SK-N-MC (cell line): ENCODE results near the gene RAPGEF2.

ENCODE experiments used
- EZH2 ChIP-seq: fragments of 200-600 bp; sonication (generic); IDR thresholded peaks from one replicate; pipeline ENCODE4 v1.6.1; 2017; ENCODE audit warnings: antibody characterized with exemption
- FOXP2 ChIP-seq: optimal IDR thresholded peaks from 2 replicates; pipeline ENCODE3; 2011; ENCODE audit warnings: mild to moderate bottlenecking, moderate library complexity; ENCODE audit not compliant: insufficient read depth; ENCODE audit errors: extremely low read length, control extremely low read depth
- POLR2AphosphoS5 ChIP-seq: IDR thresholded peaks from 2 replicates; pipeline ENCODE4 v1.6.1; 2012; ENCODE audit warnings: mild to moderate bottlenecking, low read depth, low read length, borderline replicate concordance

DNA sequence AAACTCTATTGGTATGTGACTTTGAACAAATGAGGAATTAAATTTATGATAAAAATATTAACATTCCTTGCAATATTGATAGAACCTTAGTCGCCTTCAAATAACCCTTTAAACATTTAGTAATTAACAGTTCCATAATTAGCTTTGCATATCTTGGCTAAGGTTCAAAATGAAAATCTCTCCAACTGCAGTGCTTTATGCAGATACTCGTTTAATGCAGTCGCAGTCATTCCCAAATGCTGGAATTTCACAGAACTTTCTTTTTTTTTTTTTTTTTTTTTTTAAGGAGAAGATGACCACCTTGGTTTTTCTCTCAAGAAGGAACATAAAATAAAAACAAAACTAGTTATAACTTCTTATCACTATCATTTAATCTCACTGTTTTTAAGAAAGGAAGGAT lies 5.2 kb downstream of the RAPGEF2 start:
- no peak for TF ChIP-seq POLR2AphosphoS5
- TF ChIP-seq EZH2 = no peak
- no peak for TF ChIP-seq FOXP2
